T follicular helper cell (primary cell): ENCODE measurements around the gene TUBG1.
A peak's percentile ranks its signal among the peaks of the same experiment; 100 is the strongest.

Experiments used
- DNase-seq: peaks from one replicate; pipeline ENCODE4 v3.0.0-alpha.2; 2020; ENCODE audit warnings: low read depth
- total RNA-seq, 2 experiments: gene quantifications; one replicate each; lab custom pipeline; 2026; lab: John Stamatoyannopoulos, UW

The TUBG1 gene
- total RNA-seq, result 15.2 to 32.7 reads per million in 2 experiments

- DNase-seq, result peak; percentile 99
Observed at GRCh38 chr17:42609182-42609813, at the start of gene TUBG1, which contains the start of gene RETREG3. TUBG1 (plus strand) TSS chr17:42609683; CDS start chr17:42609738, 55 bp downstream. RETREG3 (minus strand) TSS chr17:42609374; CDS start chr17:42609324, 50 bp downstream.

- DNase-seq, result no peak
Observed at GRCh38 chr17:42560246-42560645, 49.2 kb upstream of the TUBG1 start.

GRCh38 chr17:42561897-42562387 lies 47.5 kb upstream of the TUBG1 start, which contains the start of gene COASY:
COASY (plus strand) TSS chr17:42562148; CDS start chr17:42562623, 475 bp downstream.
- peak; percentile 86 for DNase-seq

GRCh38 chr17:42562388-42563142 lies 46.9 kb upstream of the TUBG1 start:
- no peak for DNase-seq

- DNase-seq, result no peak
Observed at GRCh38 chr17:42563143-42563509, 46.4 kb upstream of the TUBG1 start.

- DNase-seq, result no peak
Observed at GRCh38 chr17:42563543-42563942, 45.9 kb upstream of the TUBG1 start.

GRCh38 chr17:42563950-42564349 lies 45.5 kb upstream of the TUBG1 start:
- DNase-seq, result no peak

GRCh38 chr17:42564815-42565522 lies 44.5 kb upstream of the TUBG1 start:
- DNase-seq, result no peak

- DNase-seq, result no peak
Observed at GRCh38 chr17:42565523-42566214, 43.8 kb upstream of the TUBG1 start.

GRCh38 chr17:42566215-42566882 lies 43.1 kb upstream of the TUBG1 start:
- DNase-seq, result no peak

GRCh38 chr17:42566883-42567573 lies 42.5 kb upstream of the TUBG1 start, which contains the start of gene MLX:
MLX (plus strand) TSS chr17:42567100; CDS start chr17:42567125, 25 bp downstream.
- peak; percentile 87 for DNase-seq

- no peak for DNase-seq
Observed at GRCh38 chr17:42568341-42569111, 41.0 kb upstream of the TUBG1 start.

GRCh38 chr17:42571435-42572225 lies 37.9 kb upstream of the TUBG1 start:
- no peak for DNase-seq

- no peak for DNase-seq
Observed at GRCh38 chr17:42573095-42573494, 36.4 kb upstream of the TUBG1 start.

- DNase-seq, result no peak
Observed at GRCh38 chr17:42574463-42574862, 35.0 kb upstream of the TUBG1 start.

- no peak for DNase-seq
Observed at GRCh38 chr17:42577140-42577531, 32.3 kb upstream of the TUBG1 start.

- DNase-seq, result peak; percentile 85
Observed at GRCh38 chr17:42577532-42578281, 31.8 kb upstream of the TUBG1 start, which contains the start of gene PSMC3IP. PSMC3IP (minus strand) TSS chr17:42577729; CDS start chr17:42577686, 43 bp downstream.

GRCh38 chr17:42578282-42578869 lies 31.1 kb upstream of the TUBG1 start:
- DNase-seq, result peak; percentile 55
